SK-N-SH (cell line): ENCODE results near the gene STEEP1.

Source experiments
- TF ChIP-seq, protein P1 (sequence below): IDR thresholded peaks from 2 replicates; pipeline ENCODE4 v1.6.1; 2012; ENCODE audit warnings: mild to moderate bottlenecking, low read depth, low read length, moderate library complexity
- TF ChIP-seq, protein P2 (sequence below): fragments of 200-600 bp; sonication (generic); IDR thresholded peaks from 2 replicates; pipeline ENCODE4 v1.6.1; 2017; ENCODE audit warnings: antibody characterized with exemption, mild to moderate bottlenecking, moderate library complexity

DNA sequence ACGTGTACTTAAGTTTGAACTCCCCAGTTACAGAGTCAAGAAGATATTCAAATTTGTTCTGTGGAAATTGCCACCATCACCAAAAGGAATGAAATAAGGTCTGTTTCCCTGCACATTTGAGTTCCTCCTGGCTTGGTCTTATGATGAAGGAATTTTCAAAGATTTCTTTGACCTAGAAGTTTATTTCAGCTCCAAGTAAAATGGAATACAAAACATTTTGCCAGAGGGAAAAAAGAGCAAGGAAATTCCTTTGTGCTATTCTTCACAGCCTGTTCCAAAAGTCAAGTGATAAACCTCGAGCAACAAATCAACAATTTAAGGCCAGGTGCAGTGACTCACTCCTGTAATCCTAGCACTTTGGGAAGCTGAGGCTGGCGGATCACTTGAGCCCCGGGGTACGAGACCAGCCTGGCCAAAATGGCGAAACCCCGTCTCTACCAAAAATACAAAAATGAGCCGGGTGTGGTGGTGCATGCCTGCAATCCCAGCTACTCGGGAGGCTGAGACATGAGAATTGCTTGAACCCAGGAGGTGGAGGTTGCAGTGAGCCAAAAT is 37.6 kb upstream of the STEEP1 start:
- TF ChIP-seq, protein P1, sequence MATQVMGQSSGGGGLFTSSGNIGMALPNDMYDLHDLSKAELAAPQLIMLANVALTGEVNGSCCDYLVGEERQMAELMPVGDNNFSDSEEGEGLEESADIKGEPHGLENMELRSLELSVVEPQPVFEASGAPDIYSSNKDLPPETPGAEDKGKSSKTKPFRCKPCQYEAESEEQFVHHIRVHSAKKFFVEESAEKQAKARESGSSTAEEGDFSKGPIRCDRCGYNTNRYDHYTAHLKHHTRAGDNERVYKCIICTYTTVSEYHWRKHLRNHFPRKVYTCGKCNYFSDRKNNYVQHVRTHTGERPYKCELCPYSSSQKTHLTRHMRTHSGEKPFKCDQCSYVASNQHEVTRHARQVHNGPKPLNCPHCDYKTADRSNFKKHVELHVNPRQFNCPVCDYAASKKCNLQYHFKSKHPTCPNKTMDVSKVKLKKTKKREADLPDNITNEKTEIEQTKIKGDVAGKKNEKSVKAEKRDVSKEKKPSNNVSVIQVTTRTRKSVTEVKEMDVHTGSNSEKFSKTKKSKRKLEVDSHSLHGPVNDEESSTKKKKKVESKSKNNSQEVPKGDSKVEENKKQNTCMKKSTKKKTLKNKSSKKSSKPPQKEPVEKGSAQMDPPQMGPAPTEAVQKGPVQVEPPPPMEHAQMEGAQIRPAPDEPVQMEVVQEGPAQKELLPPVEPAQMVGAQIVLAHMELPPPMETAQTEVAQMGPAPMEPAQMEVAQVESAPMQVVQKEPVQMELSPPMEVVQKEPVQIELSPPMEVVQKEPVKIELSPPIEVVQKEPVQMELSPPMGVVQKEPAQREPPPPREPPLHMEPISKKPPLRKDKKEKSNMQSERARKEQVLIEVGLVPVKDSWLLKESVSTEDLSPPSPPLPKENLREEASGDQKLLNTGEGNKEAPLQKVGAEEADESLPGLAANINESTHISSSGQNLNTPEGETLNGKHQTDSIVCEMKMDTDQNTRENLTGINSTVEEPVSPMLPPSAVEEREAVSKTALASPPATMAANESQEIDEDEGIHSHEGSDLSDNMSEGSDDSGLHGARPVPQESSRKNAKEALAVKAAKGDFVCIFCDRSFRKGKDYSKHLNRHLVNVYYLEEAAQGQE, result no peak
- TF ChIP-seq, protein P2, sequence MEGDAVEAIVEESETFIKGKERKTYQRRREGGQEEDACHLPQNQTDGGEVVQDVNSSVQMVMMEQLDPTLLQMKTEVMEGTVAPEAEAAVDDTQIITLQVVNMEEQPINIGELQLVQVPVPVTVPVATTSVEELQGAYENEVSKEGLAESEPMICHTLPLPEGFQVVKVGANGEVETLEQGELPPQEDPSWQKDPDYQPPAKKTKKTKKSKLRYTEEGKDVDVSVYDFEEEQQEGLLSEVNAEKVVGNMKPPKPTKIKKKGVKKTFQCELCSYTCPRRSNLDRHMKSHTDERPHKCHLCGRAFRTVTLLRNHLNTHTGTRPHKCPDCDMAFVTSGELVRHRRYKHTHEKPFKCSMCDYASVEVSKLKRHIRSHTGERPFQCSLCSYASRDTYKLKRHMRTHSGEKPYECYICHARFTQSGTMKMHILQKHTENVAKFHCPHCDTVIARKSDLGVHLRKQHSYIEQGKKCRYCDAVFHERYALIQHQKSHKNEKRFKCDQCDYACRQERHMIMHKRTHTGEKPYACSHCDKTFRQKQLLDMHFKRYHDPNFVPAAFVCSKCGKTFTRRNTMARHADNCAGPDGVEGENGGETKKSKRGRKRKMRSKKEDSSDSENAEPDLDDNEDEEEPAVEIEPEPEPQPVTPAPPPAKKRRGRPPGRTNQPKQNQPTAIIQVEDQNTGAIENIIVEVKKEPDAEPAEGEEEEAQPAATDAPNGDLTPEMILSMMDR, result no peak
